Measurements from ENCODE around the gene SREBF1. TPM values are rescaled to one million over a fixed set of nuclear protein-coding genes. Genes with fewer than 3 reads are reported as not detected.

SREBF1 gene
- total and polyA plus RNA-seq, 2 of the 8 experiments (the other 6 are each of a cell fraction or from before 2014, with no cell fraction given) = 28.6 to 70.8 TPM

- Histone ChIP-seq H3K4me1 (replicated peaks in 1 of 4; ENCODE audit: control insufficient read depth in 3 of 4, insufficient read depth in 4 of 4, low read length in 3 of 4) (peaks cover 3 to 14% (median 11%) of the 10 kb centered on the region in 4 experiments), H3K27ac (ENCODE audit: low read depth, low read length) (no peak overlapping the region), H3K18ac (ENCODE audit: extremely low read depth, low read length) (no peak overlapping the region), H3K79me1 (ENCODE audit: low read depth, low read length) (no peaks in the 10 kb centered on the region), H3K56ac (replicated peaks; ENCODE audit: insufficient read length, low read depth, low read length) (no peak overlapping the region), H3K79me2 (ENCODE audit: control insufficient read depth in 1 of 2, insufficient read depth in 2 of 2, low read length in 2 of 2) (no peaks in the 10 kb centered on the region), H2BK5ac (ENCODE audit: low read depth, low read length) (no peak overlapping the region), H3K27me3 (replicated peaks in 1 of 4; ENCODE audit: control insufficient read depth in 3 of 4, extremely low read depth in 1 of 4, insufficient read depth in 3 of 4, low read length in 3 of 4) (peaks cover 0 to 6% (median 3%) of the 10 kb centered on the region in 4 experiments; a peak in 4 of 7 replicates), H3K4me2 (ENCODE audit: insufficient read depth in 1 of 2, low read depth in 2 of 2, low read length in 2 of 2) (no peak overlapping the region), H2BK20ac (ENCODE audit: low read length) (0 out of 2 replicates have a peak overlapping the region, but pooled peaks have one; percentile 23), H2BK15ac (ENCODE audit: low read length) (no peak overlapping the region), H4K20me1 (replicated peaks in 1 of 2; ENCODE audit: control insufficient read depth in 1 of 2, insufficient read depth in 2 of 2, low read length in 2 of 2) (no peaks in the 10 kb centered on the region), H3K9me3 (ENCODE audit: insufficient read depth in 2 of 2, low read depth in 1 of 2, low read length in 1 of 2) (no peaks in the 10 kb centered on the region), H3K14ac (ENCODE audit: insufficient read length) (no peak overlapping the region), H3K36me3 (ENCODE audit: control insufficient read depth in 2 of 4, insufficient read depth in 4 of 4, low read length in 3 of 4) (no peaks in the 10 kb centered on the region), H3K4me3 (ENCODE audit: extremely low read depth in 1 of 4, insufficient read depth in 2 of 4, low read depth in 3 of 4, low read length in 4 of 4) (no peak overlapping the region), H2AFZ (ENCODE audit: low read length) (no peak overlapping the region), H2BK120ac (replicated peaks; ENCODE audit: low read depth, low read length) (no peak overlapping the region), H3K23me2 (ENCODE audit: low read depth, low read length) (no peaks in the 10 kb centered on the region), H4K91ac (replicated peaks; ENCODE audit: insufficient read length, low read length) (no peak overlapping the region), H3K9ac (replicated peaks in 1 of 4; ENCODE audit: extremely low read depth in 1 of 4, low read depth in 3 of 4, low read length in 3 of 4) (no peak overlapping the region), H3K4ac (replicated peaks; ENCODE audit: insufficient read length, low read depth, low read length) (no peak overlapping the region), H2AK5ac (ENCODE audit: low read depth, low read length) (no peak overlapping the region), H4K5ac (ENCODE audit: insufficient read length, low read depth, low read length) (no peak overlapping the region), H3K23ac (ENCODE audit: insufficient read length) (no peak overlapping the region), H2BK12ac (ENCODE audit: low read depth, low read length) (0 out of 2 replicates have a peak overlapping the region, but pooled peaks have one; percentile 92), H4K8ac (ENCODE audit: extremely low read depth, insufficient read depth, low read length) (no peak overlapping the region)
- no peak for DNase-seq (ENCODE audit: low read depth in 1 of 2, low spot score in 2 of 2)
- no peak for FAIRE-seq
- POLR2A ChIA-PET (ENCODE audit: partially characterized antibody) = interaction anchor here (0.8 to 4.4 kb wide), 2 partner anchors 13 to 30 kb away, joined by 3 to 21 read pairs; partner anchors contain the start of gene SREBF1
- WGBS, 2 experiments (ENCODE audit: extremely low coverage in 1 of 2, insufficient coverage in 1 of 2, insufficient read length in 1 of 2, insufficient replicate concordance in 2 of 2, low coverage in 1 of 2, low lambda C conversion rate in 2 of 2, missing lambda C conversion rate in 1 of 2) = 83% methylated on average over 4 of the region's 4 CpGs; no CpG with 5 or more reads in 1 of the 2 experiments
- CTCF ChIA-PET (ENCODE audit: partially characterized antibody) = interaction anchor here (0.7 to 26.2 kb wide), 11 partner anchors 9 to 187 kb away, joined by 3 to 404 read pairs (median 4); no protein-coding TSS in a partner anchor
- no peak for TF ChIP-seq TAF1 (IDR thresholded peaks at IDR 0.05; ENCODE audit: low read depth, low read length)
- TF ChIP-seq ZNF274 (IDR thresholded peaks at IDR 0.05; ENCODE audit: borderline replicate concordance, extremely low read depth, low read length) = no peak
- no peak for TF ChIP-seq SP4 (IDR thresholded peaks at IDR 0.05; ENCODE audit: low read length)
- no peak for TF ChIP-seq CTBP2 (IDR thresholded peaks at IDR 0.05; ENCODE audit: borderline replicate concordance, insufficient read depth, insufficient read length, low read length)
- no peak for TF ChIP-seq TEAD4 (IDR thresholded peaks at IDR 0.05; ENCODE audit: low read depth, low read length)
- no peak for TF ChIP-seq ASH2L (IDR thresholded peaks at IDR 0.05; ENCODE audit: low read length)
- no peak for TF ChIP-seq CEBPB (IDR thresholded peaks at IDR 0.05; ENCODE audit: low read depth, low read length)
Measured at GRCh38 chr17:17866897-17867296, 30.1 kb upstream of the SREBF1 start.
